Muscle layer of duodenum (tissue), 2 donors: ENCODE data around the gene SHLD1.
"Not testable (repeated sequence)": the region's sequence is repeated elsewhere in the genome, so short reads cannot be mapped to it uniquely, and the experiment has no call there.

ENCODE experiments used
- H3K27ac ChIP-seq: one replicate; pipeline ENCODE4 v1.7.0; 2013; ENCODE audit warnings: mild to moderate bottlenecking, low read length
- H3K27me3 ChIP-seq: one replicate; pipeline ENCODE4 v1.7.0; 2013; ENCODE audit warnings: low read depth, mild to moderate bottlenecking, control low read depth, low read length
- H3K36me3 ChIP-seq, 2 donors: one replicate each; pipeline ENCODE4 v1.7.0; 2013; ENCODE audit warnings: low read length in 2 of 2, control low read depth in 1 of 2, mild to moderate bottlenecking in 1 of 2; ENCODE audit not compliant: insufficient read depth in 2 of 2, control insufficient read depth in 1 of 2
- H3K4me1 ChIP-seq, 2 donors: one replicate each; pipeline ENCODE4 v1.7.0; 2013; ENCODE audit warnings: low read length in 2 of 2, mild to moderate bottlenecking in 2 of 2, control low read depth in 1 of 2, moderate library complexity in 1 of 2; ENCODE audit not compliant: insufficient read depth in 2 of 2, control insufficient read depth in 1 of 2
- H3K4me3 ChIP-seq, 2 donors: one replicate each; pipeline ENCODE4 v1.7.0; 2013; ENCODE audit warnings: low read length in 2 of 2, low read depth in 1 of 2, mild to moderate bottlenecking in 1 of 2
- H3K9me3 ChIP-seq, 2 donors: one replicate each; pipeline ENCODE4 v1.7.0; 2013; ENCODE audit warnings: low read length in 2 of 2, control low read depth in 1 of 2, mild to moderate bottlenecking in 1 of 2; ENCODE audit not compliant: control insufficient read depth in 1 of 2
- donor health status: healthy.

Gene SHLD1

DNA sequence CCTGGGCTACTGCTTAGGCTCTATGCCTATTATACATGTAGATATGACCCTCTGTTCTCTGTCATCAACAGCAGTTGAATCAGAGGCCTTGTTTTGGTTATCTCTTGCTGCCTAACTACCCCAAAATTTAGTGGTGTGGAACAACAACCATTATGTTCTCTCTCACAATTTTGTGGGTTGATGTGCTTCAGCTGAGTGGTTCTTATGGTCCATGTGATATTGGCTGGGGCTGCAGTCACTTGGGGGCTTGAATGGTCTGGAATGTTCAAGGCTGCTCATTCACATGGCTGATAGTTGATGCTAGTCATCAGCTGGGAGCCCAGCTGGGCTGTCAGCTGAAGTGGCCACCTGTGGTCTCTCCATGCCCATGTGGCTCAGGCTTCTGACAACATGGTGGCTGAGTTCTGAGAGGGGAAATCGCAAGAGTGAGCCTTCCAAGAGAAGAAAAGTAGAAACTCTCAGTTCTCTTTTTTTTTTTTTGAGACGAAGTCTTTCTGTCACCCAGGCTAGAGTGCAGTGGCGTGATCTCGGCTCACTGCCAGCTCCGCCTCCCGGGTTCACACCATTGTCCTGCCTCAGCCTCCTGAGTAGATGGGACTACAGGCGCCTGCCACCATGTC, 47.8 kb downstream of the SHLD1 start:
- H3K9me3 ChIP-seq: no peaks in the 10 kb centered on the region
- no peaks in the 10 kb centered on the region for H3K27me3 ChIP-seq
- H3K27ac ChIP-seq: no peak overlapping the region

GRCh38 chr20:5803754-5804303, 53.6 kb downstream of the SHLD1 start:
- not testable (repeated sequence) for H3K9me3 ChIP-seq, H3K4me3 ChIP-seq, H3K36me3 ChIP-seq, H3K27me3 ChIP-seq, H3K4me1 ChIP-seq, H3K27ac ChIP-seq

More for the DNA sequence above, 47.8 kb downstream of the SHLD1 start:
- Histone ChIP-seq H3K4me1 (no peaks in the 10 kb centered on the region), H3K4me3 (no peak overlapping the region), H3K36me3 (peaks cover 0 to 3% of the 10 kb centered on the region in 2 donors)

GRCh38 chr20:5806457-5807263, 56.5 kb downstream of the SHLD1 start:
- H3K9me3 ChIP-seq: no peaks in the 10 kb centered on the region
- no peaks in the 10 kb centered on the region for H3K27me3 ChIP-seq
- no peak overlapping the region for H3K27ac ChIP-seq
- H3K36me3 ChIP-seq: peaks cover 0 to 3% of the 10 kb centered on the region in 2 donors
- H3K4me3 ChIP-seq: no peak overlapping the region
- peaks cover 3 to 7% of the 10 kb centered on the region in 2 donors for H3K4me1 ChIP-seq

- peaks cover 3 to 7% of the 10 kb centered on the region in 2 donors for H3K4me1 ChIP-seq
- H3K9me3 ChIP-seq: no peaks in the 10 kb centered on the region
- H3K27me3 ChIP-seq: no peaks in the 10 kb centered on the region
- H3K36me3 ChIP-seq: peaks cover 0 to under 1% of the 10 kb centered on the region in 2 donors
- no peak overlapping the region for H3K27ac ChIP-seq
- no peak overlapping the region for H3K4me3 ChIP-seq
Measured at GRCh38 chr20:5807431-5807830, 57.2 kb downstream of the SHLD1 start.

DNA sequence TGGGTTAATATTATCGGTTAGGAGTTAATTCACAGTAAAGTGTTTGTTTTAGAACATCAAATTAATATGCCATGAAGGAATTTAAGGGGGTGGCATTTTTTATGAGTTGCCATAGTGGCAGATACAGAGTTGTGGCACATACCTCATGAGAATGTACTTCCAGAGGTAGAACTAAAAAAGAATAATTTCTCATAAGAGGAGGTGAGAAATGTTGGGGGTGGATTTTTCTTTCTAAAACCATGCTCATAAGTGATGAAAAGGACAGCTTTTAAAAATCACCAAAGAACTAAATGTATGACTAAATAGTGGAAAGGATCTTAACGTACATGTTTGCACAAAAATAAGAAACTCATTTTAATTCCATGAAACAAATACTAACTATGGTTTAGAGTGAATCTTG, 58.7 kb downstream of the SHLD1 start:
- Histone ChIP-seq H3K27ac (no peak overlapping the region), H3K27me3 (no peaks in the 10 kb centered on the region), H3K36me3 (no peaks in the 10 kb centered on the region), H3K4me1 (peaks cover 3 to 7% of the 10 kb centered on the region in 2 donors), H3K4me3 (no peak overlapping the region), H3K9me3 (no peaks in the 10 kb centered on the region)

GRCh38 chr20:5809495-5809894, 59.3 kb downstream of the SHLD1 start:
- Histone ChIP-seq H3K4me3 (no peak overlapping the region), H3K36me3 (no peaks in the 10 kb centered on the region), H3K27ac (no peak overlapping the region), H3K27me3 (no peaks in the 10 kb centered on the region), H3K4me1 (peaks cover 3 to 5% of the 10 kb centered on the region in 2 donors), H3K9me3 (no peaks in the 10 kb centered on the region)

- Histone ChIP-seq H3K27me3 (no peaks in the 10 kb centered on the region), H3K9me3 (no peaks in the 10 kb centered on the region), H3K36me3 (no peaks in the 10 kb centered on the region), H3K4me3 (no peak overlapping the region), H3K4me1 (peaks cover 0 to 3% of the 10 kb centered on the region in 2 donors), H3K27ac (no peak overlapping the region)
Measured at GRCh38 chr20:5810800-5811422, 60.7 kb downstream of the SHLD1 start.

DNA sequence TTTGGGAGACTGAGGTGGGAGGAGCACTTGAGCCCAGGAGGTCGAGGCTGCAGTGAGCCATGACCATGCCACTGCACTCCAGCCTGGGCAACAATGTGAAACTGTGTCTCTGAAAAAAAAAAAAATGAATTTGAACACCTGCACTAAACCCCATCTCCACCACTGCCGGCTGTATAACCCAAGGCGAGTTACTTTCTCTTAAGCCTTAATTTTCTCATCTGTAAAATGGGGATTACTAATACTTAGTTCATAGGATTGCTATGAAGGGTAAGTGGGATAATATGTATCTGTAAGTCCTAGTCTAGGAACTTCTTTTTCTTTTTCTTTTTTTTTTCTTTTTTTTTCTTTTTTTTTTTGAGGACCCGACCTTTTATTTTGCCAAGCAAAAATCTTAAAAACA, 61.5 kb downstream of the SHLD1 start:
- H3K4me3 ChIP-seq: no peak overlapping the region
- no peaks in the 10 kb centered on the region for H3K27me3 ChIP-seq
- no peaks in the 10 kb centered on the region for H3K9me3 ChIP-seq
- peaks cover 0 to 3% of the 10 kb centered on the region in 2 donors for H3K4me1 ChIP-seq
- no peak overlapping the region for H3K27ac ChIP-seq
- no peaks in the 10 kb centered on the region for H3K36me3 ChIP-seq

DNA sequence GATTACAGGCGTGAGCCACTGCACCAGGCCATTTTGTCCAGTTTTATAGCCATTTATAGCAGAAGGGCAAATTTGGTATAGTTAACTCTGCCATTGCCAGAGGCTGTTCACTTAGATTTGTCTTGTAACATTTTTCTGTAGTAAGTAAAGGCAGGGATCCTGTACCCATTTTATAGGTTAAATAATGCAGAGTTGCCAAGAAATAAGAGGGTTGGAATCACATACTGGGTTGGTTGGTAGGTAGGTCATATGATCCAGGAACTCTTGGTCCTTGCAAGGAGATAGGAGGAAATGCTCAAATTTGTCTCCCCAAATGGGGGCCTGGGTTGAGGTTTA, 68.1 kb downstream of the SHLD1 start:
- Histone ChIP-seq H3K4me3 (no peak overlapping the region), H3K27me3 (no peaks in the 10 kb centered on the region), H3K36me3 (no peaks in the 10 kb centered on the region), H3K9me3 (no peaks in the 10 kb centered on the region), H3K4me1 (peaks cover 0 to 5% of the 10 kb centered on the region in 2 donors), H3K27ac (no peak overlapping the region)

DNA sequence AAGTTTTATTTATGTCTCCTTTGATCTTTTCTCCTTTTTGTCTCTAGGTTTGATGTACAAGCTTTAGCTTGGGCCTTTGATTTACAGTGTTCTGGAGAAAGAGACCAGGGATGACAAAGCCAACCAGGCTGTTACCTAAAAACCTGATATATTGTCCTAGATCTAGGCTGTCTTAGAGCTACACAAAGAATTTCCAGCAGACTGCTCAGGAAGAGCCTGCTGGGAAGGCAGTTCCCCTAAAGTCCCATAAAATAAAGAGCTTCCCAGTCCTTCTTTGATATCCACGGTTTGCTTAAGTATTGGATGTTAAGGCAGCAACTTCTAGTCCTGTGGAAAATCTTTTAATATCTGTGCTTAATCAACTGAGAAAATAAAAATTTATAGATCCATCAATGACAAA, 70.5 kb downstream of the SHLD1 start:
- Histone ChIP-seq H3K27me3 (no peaks in the 10 kb centered on the region), H3K27ac (no peak overlapping the region), H3K4me3 (no peak overlapping the region), H3K36me3 (no peaks in the 10 kb centered on the region), H3K4me1 (peaks cover 0 to 5% of the 10 kb centered on the region in 2 donors), H3K9me3 (no peaks in the 10 kb centered on the region)

GRCh38 chr20:5821627-5822215, 71.5 kb downstream of the SHLD1 start:
- Histone ChIP-seq H3K36me3 (no peaks in the 10 kb centered on the region), H3K27ac (no peak overlapping the region)

More at GRCh38 chr20:5821627-5822215, 71.5 kb downstream of the SHLD1 start:
- H3K4me3 ChIP-seq: no peak overlapping the region
- H3K27me3 ChIP-seq: no peaks in the 10 kb centered on the region
- peaks cover 0 to 5% of the 10 kb centered on the region in 2 donors for H3K4me1 ChIP-seq
- H3K9me3 ChIP-seq: no peaks in the 10 kb centered on the region
